PC-3 (cell line): Measurements from ENCODE around the gene C6orf47. TPM values are rescaled to one million over a fixed set of nuclear protein-coding genes. Genes with fewer than 3 reads are reported as not detected.

ENCODE experiments used
- ATAC-seq: fragments of 200-7000 bp; cut with Tn5 transposase; 2 replicates; pipeline ENCODE4 v1.9.1; 2020; ENCODE audit warnings: mild to moderate bottlenecking, moderate library complexity
- BruUV-seq: library from RNA; stranded (reverse); fragments of 400-500 nt; replicated peaks from 2 replicates; lab custom pipeline; 2021; lab: Mats Ljungman, UMichigan
- CTCF ChIA-PET: fragments of 300-600 bp; sonication (Branson Sonifier 250); formaldehyde crosslinking; loops from one replicate; lab custom pipeline; 2022; ENCODE audit warnings: antibody characterized with exemption; lab: Charles Lee
- POLR2A ChIA-PET: fragments of 300-600 bp; sonication (Branson Sonifier 250); formaldehyde crosslinking; loops from one replicate; lab custom pipeline; 2022; ENCODE audit warnings: antibody characterized with exemption; ENCODE audit not compliant: unreplicated experiment; lab: Charles Lee
- DNase-seq: peaks from one replicate; pipeline ENCODE4 v3.0.0-alpha.2; 2015
- H2AFZ ChIP-seq: fragments of 300-600 bp; sonication (generic); 2 replicates; pipeline ENCODE4 v1.6.0; 2016; ENCODE audit warnings: antibody characterized with exemption, low read length
- H3F3A ChIP-seq: fragments of 300-600 bp; sonication (generic); one replicate; pipeline ENCODE4 v1.6.0; 2017; ENCODE audit warnings: antibody characterized with exemption, low read length, control low read depth, mild to moderate bottlenecking; ENCODE audit not compliant: unreplicated experiment
- H3K27ac ChIP-seq: fragments of 300-600 bp; sonication (generic); 2 replicates; pipeline ENCODE4 v1.5.1; 2016; ENCODE audit warnings: mild to moderate bottlenecking, low read length
- H3K27me3 ChIP-seq: fragments of 300-600 bp; sonication (generic); 2 replicates; pipeline ENCODE4 v1.6.1; 2016; ENCODE audit warnings: low read length, mixed read lengths
- H3K36me3 ChIP-seq: fragments of 300-600 bp; sonication (generic); 2 replicates; pipeline ENCODE4 v1.6.1; 2016; ENCODE audit warnings: low read depth, mixed run types, low read length, mixed read lengths
- H3K4me1 ChIP-seq: fragments of 300-600 bp; sonication (generic); 2 replicates; pipeline ENCODE4 v1.5.1; 2016; ENCODE audit warnings: low read length; ENCODE audit not compliant: insufficient read depth
- H3K4me2 ChIP-seq: fragments of 300-600 bp; sonication (generic); 2 replicates; pipeline ENCODE4 v1.6.0; 2016; ENCODE audit warnings: low read length
- H3K4me3 ChIP-seq: fragments of 300-600 bp; sonication (generic); 2 replicates; pipeline ENCODE4 v1.5.1; 2016; ENCODE audit warnings: mild to moderate bottlenecking, low read length, mixed read lengths
- H3K79me2 ChIP-seq: fragments of 300-600 bp; sonication (generic); 2 replicates; pipeline ENCODE4 v1.6.1; 2017; ENCODE audit warnings: low read length, mixed read lengths
- H3K9ac ChIP-seq: fragments of 300-600 bp; sonication (generic); 2 replicates; pipeline ENCODE4 v1.6.0; 2016; ENCODE audit warnings: mild to moderate bottlenecking, low read length
- H3K9me2 ChIP-seq: fragments of 300-600 bp; sonication (generic); replicated peaks from 2 replicates; pipeline ENCODE4 v1.6.1; 2016; ENCODE audit warnings: mixed run types, low read length, mixed read lengths
- H3K9me3 ChIP-seq: fragments of 300-600 bp; sonication (generic); 2 replicates; pipeline ENCODE4 v1.6.1; 2016; ENCODE audit warnings: low read length, mixed read lengths
- H4K20me1 ChIP-seq: fragments of 300-600 bp; sonication (generic); 2 replicates; pipeline ENCODE4 v1.6.1; 2016; ENCODE audit warnings: low read length, mixed read lengths
- EZH2 ChIP-seq: fragments of 300-600 bp; sonication (generic); IDR thresholded peaks from one replicate; pipeline ENCODE4 v1.6.1; 2017; ENCODE audit warnings: antibody characterized with exemption, mild to moderate bottlenecking, low read length; ENCODE audit not compliant: unreplicated experiment
- EZH2phosphoT487 ChIP-seq: fragments of 300-600 bp; sonication (generic); IDR thresholded peaks from 2 replicates; pipeline ENCODE4 v1.6.1; 2018; ENCODE audit warnings: mild to moderate bottlenecking, antibody characterized with exemption, low read length, borderline replicate concordance
- intact Hi-C: fragments of 100-400 bp; cut with micrococcal nuclease; formaldehyde crosslinking; loops from 2 replicates; pipeline ENCODE4 v1.9.0; 2023
- total RNA-seq: library from RNA; depleted of rRNA; stranded (reverse); fragments of >200 nt; gene quantifications from 2 replicates; pipeline ENCODE4 v1.2.3, GENCODE V29; 2014
- TF ChIP-seq, protein P1 (sequence below): fragments of 300-600 bp; sonication (generic); conservative IDR thresholded peaks from 2 replicates; pipeline ENCODE4 v1.5.1; 2017; ENCODE audit warnings: antibody characterized with exemption, low read depth, mild to moderate bottlenecking, low read length

C6orf47 gene
- total RNA-seq, 1 experiment from 2014 or later = 26.3 TPM

DNA sequence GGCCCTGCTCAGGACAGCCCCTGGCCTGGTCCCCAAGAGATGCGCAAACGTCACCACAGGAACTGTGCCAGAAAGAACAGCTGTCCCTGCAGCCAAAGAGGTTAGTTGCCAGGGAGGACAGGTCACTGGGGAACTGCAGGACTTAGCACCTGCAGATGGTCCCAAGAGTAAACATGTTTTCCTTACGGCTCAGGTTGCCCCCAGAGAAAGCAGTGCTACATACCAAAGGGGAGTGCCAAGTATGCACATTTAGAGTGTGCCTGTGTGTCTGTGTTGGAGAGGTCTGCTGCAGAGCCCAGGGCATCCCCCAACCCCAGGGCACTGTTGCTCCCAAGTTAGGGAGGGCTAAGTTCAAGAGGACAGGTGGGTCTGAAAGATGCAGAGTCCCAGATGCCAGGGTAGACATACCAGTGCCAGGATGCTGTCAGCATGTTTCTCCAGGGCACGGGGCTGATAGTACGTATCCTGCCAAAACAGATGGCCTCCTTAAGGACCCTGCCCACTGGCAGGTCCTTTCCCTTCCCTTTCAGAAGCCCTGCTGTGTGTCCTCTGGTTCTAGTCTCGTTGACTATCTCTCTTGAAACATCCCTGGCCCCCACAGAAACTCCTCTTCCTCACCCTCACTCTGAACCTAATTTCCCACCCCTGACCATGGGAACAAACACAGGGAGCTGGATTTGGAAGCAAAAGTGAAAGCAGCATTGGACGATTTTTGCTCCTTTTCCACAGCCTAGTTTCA, 41.3 kb upstream of the C6orf47 start:
- peak overlapping the region; percentile 71; the same call in 1 of the 2 replicates for H3K27ac ChIP-seq
- intact Hi-C loops = no loop called here
- no peaks in the 10 kb centered on the region for H3K9me3 ChIP-seq
- peaks cover 10% of the 10 kb centered on the region for H3K4me1 ChIP-seq
- H3K9ac ChIP-seq = peak overlapping the region; percentile 86
- H3K36me3 ChIP-seq = no peaks in the 10 kb centered on the region; the same call in 1 of the 2 replicates
- peak overlapping the region; percentile 95 for H3K4me2 ChIP-seq
- no peaks in the 10 kb centered on the region for H4K20me1 ChIP-seq
- ChIA-PET CTCF (no interaction called here), POLR2A (interaction anchor here (0.6 kb wide), 2 partner anchors 24 to 1089 kb away, joined by 5 to 21 read pairs; no protein-coding TSS in a partner anchor)
- no peaks in the 10 kb centered on the region for H3K27me3 ChIP-seq
- H3K79me2 ChIP-seq = peaks cover 25% of the 10 kb centered on the region
- peak overlapping the region; percentile 87 for H2AFZ ChIP-seq
- no TSS peak for BruUV-seq
- peak overlapping the region; percentile 85 for H3K4me3 ChIP-seq
- H3K9me2 ChIP-seq = no peaks in the 10 kb centered on the region
- H3F3A ChIP-seq = no peaks in the 10 kb centered on the region
- no peak for ATAC-seq
- TF ChIP-seq EZH2 (no peak), EZH2phosphoT487 (no peak)
- TF ChIP-seq, protein P1, sequence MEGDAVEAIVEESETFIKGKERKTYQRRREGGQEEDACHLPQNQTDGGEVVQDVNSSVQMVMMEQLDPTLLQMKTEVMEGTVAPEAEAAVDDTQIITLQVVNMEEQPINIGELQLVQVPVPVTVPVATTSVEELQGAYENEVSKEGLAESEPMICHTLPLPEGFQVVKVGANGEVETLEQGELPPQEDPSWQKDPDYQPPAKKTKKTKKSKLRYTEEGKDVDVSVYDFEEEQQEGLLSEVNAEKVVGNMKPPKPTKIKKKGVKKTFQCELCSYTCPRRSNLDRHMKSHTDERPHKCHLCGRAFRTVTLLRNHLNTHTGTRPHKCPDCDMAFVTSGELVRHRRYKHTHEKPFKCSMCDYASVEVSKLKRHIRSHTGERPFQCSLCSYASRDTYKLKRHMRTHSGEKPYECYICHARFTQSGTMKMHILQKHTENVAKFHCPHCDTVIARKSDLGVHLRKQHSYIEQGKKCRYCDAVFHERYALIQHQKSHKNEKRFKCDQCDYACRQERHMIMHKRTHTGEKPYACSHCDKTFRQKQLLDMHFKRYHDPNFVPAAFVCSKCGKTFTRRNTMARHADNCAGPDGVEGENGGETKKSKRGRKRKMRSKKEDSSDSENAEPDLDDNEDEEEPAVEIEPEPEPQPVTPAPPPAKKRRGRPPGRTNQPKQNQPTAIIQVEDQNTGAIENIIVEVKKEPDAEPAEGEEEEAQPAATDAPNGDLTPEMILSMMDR = no peak
- no peak for DNase-seq

DNA sequence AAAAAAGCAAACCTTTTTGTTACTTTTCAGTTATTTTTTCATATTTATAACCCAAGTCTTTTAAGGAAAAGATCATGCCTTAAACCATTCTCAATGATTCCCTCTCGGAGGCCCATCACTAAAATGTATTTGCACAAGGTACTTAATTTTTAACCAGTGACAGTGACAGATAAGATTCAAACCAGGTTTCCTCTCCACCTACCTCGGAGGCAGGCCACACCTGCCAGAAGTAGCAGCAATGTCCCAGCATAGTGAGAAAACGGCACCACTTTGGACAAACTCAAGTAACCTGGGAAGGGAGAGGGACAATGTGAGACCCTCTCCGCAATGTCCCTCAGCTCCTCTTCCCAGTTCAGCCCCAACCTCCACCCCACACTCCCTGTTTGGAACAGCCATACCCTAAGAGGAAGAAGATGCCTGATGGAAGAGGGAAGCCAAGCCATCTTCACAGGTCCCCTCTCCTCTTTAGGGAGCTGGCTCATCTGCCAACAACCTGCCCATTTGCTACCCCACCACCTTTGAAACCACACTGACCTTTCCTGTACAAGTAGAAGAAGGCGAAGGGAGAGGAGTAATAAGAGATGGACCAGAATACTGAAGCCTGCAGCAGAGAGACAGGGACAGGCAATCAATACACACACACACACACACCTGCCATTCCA, 40.3 kb upstream of the C6orf47 start:
- intact Hi-C loops = no loop called here
- Histone ChIP-seq H3K9me2 (no peaks in the 10 kb centered on the region), H3K4me2 (peak overlapping the region; percentile 95; the same call in 1 of the 2 replicates), H3K27me3 (no peaks in the 10 kb centered on the region), H3K4me1 (peaks cover 10% of the 10 kb centered on the region), H3K9me3 (no peaks in the 10 kb centered on the region), H3K36me3 (peaks cover 3% of the 10 kb centered on the region; the same call in 1 of the 2 replicates), H3K27ac (no peak overlapping the region), H3K4me3 (peak overlapping the region; percentile 85; the same call in 1 of the 2 replicates), H3F3A (no peaks in the 10 kb centered on the region), H3K9ac (no peak overlapping the region), H4K20me1 (no peaks in the 10 kb centered on the region), H3K79me2 (peaks cover 25% of the 10 kb centered on the region), H2AFZ (no peak overlapping the region)
- TF ChIP-seq, protein P1 = no peak
- TF ChIP-seq EZH2 (no peak), EZH2phosphoT487 (no peak)
- ATAC-seq (no peak), DNase-seq (no peak)
- ChIA-PET CTCF (no interaction called here), POLR2A (interaction anchor here (0.6 kb wide), 1 partner anchor 1090 kb away, joined by 5 read pairs; no protein-coding TSS in a partner anchor)
- no TSS peak for BruUV-seq
